ENCODE results near the gene ZNF75A. TPM values are rescaled to one million over a fixed set of nuclear protein-coding genes. Genes with fewer than 3 reads are reported as not detected.
A peak's percentile ranks its signal among the peaks of the same experiment; 100 is the strongest.

ZNF75A gene
- total RNA-seq, 1 donor from 2014 or later = 36.3 TPM

- no peak overlapping the region for H3K4me3 Mint-ChIP-seq
- H3K79me2 ChIP-seq (ENCODE audit: low read depth) = no peaks in the 10 kb centered on the region
Measured at GRCh38 chr16:3274490-3274889, 30.8 kb upstream of the ZNF75A start.

GRCh38 chr16:3274947-3275346 is 30.4 kb upstream of the ZNF75A start:
- Mint-ChIP-seq H3K36me3 (no peaks in the 10 kb centered on the region), H3K4me1 (peaks cover 6% of the 10 kb centered on the region), H3K27ac (no peak overlapping the region), H3K4me3 (peak overlapping the region; percentile 24), H3K27me3 (ENCODE audit: insufficient read depth, low read depth) (peaks cover 6% of the 10 kb centered on the region), H3K9me3 (peaks cover 5% of the 10 kb centered on the region)
- TF ChIP-seq EZH2phosphoT487 (IDR thresholded peaks at IDR 0.05) (no peak), EZH2 (IDR thresholded peaks at IDR 0.05) (no peak), CTCF (IDR thresholded peaks at IDR 0.05) (no peak)
- Histone ChIP-seq H4K20me1 (ENCODE audit: low read depth) (no peaks in the 10 kb centered on the region), H3K9me3 (ENCODE audit: low read depth) (no peaks in the 10 kb centered on the region), H3K27me3 (peaks cover 24% of the 10 kb centered on the region), H3K4me3 (no peak overlapping the region), H3K36me3 (no peaks in the 10 kb centered on the region), H3K27ac (no peak overlapping the region), H2AFZ (replicated peaks) (no peak overlapping the region), H3K4me1 (no peaks in the 10 kb centered on the region), H3K4me2 (no peak overlapping the region), H3K9ac (no peak overlapping the region), H3K79me2 (ENCODE audit: low read depth) (no peaks in the 10 kb centered on the region), H3F3A (ENCODE audit: low read depth) (no peaks in the 10 kb centered on the region)
- no peak for DNase-seq (ENCODE audit: low spot score)

More at GRCh38 chr16:3274490-3274889, 30.8 kb upstream of the ZNF75A start:
- Mint-ChIP-seq H3K9me3 (peaks cover 5% of the 10 kb centered on the region), H3K27me3 (ENCODE audit: insufficient read depth, low read depth) (peaks cover 6% of the 10 kb centered on the region), H3K4me1 (peaks cover 6% of the 10 kb centered on the region), H3K27ac (no peak overlapping the region), H3K36me3 (no peaks in the 10 kb centered on the region)
- H3K4me3 ChIP-seq = no peak overlapping the region
- no peaks in the 10 kb centered on the region for H4K20me1 ChIP-seq (ENCODE audit: low read depth)
- peak; percentile 7 for DNase-seq (ENCODE audit: low spot score)
- no peaks in the 10 kb centered on the region for H3K4me1 ChIP-seq
- TF ChIP-seq EZH2 (IDR thresholded peaks at IDR 0.05) (no peak), EZH2phosphoT487 (IDR thresholded peaks at IDR 0.05) (no peak), CTCF (IDR thresholded peaks at IDR 0.05) (no peak)
- no peak overlapping the region for H3K9ac ChIP-seq
- no peaks in the 10 kb centered on the region for H3F3A ChIP-seq (ENCODE audit: low read depth)
- peaks cover 24% of the 10 kb centered on the region for H3K27me3 ChIP-seq
- H3K4me2 ChIP-seq = no peak overlapping the region
- H2AFZ ChIP-seq (replicated peaks) = no peak overlapping the region
- no peaks in the 10 kb centered on the region for H3K36me3 ChIP-seq
- no peak overlapping the region for H3K27ac ChIP-seq
- no peaks in the 10 kb centered on the region for H3K9me3 ChIP-seq (ENCODE audit: low read depth)

GRCh38 chr16:3276679-3277078 is 28.6 kb upstream of the ZNF75A start:
- no peaks in the 10 kb centered on the region for H3K36me3 Mint-ChIP-seq
- Histone ChIP-seq H3K4me1 (no peaks in the 10 kb centered on the region), H3K4me2 (no peak overlapping the region), H3K9me3 (ENCODE audit: low read depth) (no peaks in the 10 kb centered on the region), H3K79me2 (ENCODE audit: low read depth) (no peaks in the 10 kb centered on the region), H3K27ac (no peak overlapping the region), H3F3A (ENCODE audit: low read depth) (peaks cover 4% of the 10 kb centered on the region), H3K27me3 (peaks cover 24% of the 10 kb centered on the region), H4K20me1 (ENCODE audit: low read depth) (no peaks in the 10 kb centered on the region), H3K9ac (no peak overlapping the region), H2AFZ (replicated peaks) (no peak overlapping the region), H3K4me3 (no peak overlapping the region), H3K36me3 (no peaks in the 10 kb centered on the region)
- H3K9me3 Mint-ChIP-seq = peaks cover 3% of the 10 kb centered on the region
- no peak for TF ChIP-seq EZH2 (IDR thresholded peaks at IDR 0.05)
- TF ChIP-seq CTCF (IDR thresholded peaks at IDR 0.05) = no peak
- TF ChIP-seq EZH2phosphoT487 (IDR thresholded peaks at IDR 0.05) = no peak
- no peak overlapping the region for H3K27ac Mint-ChIP-seq
- H3K4me1 Mint-ChIP-seq = peaks cover 6% of the 10 kb centered on the region
- peaks cover 10% of the 10 kb centered on the region for H3K27me3 Mint-ChIP-seq (ENCODE audit: insufficient read depth, low read depth)
- H3K4me3 Mint-ChIP-seq = no peak overlapping the region
- no peak for DNase-seq (ENCODE audit: low spot score)

Measured in neural progenitor cell (in vitro differentiated cells).